ENCODE measurements around the gene GGT6.
A peak's percentile ranks its signal among the peaks of the same experiment; 100 is the strongest.

DNA sequence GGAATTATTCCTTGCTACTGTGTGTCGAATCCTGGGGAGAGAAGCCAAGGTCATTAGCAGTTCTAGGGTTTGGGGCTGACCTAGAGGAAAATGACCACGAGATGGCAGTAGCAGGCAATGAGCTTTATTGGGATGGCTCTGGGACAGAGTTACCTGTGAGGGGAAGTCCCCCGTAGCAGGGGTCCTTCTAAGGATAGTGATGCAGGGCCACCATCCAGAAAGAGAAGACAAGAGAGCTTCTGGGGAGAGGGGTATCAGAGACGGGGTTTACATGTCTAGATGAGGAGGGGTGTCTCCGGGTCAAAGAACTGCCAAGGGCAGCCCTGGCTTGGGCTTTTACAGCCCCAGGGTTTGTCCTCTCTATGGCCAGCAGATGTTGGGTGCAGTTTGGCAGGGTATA is 6.4 kb upstream of the GGT6 start:
- TF ChIP-seq, protein P1, sequence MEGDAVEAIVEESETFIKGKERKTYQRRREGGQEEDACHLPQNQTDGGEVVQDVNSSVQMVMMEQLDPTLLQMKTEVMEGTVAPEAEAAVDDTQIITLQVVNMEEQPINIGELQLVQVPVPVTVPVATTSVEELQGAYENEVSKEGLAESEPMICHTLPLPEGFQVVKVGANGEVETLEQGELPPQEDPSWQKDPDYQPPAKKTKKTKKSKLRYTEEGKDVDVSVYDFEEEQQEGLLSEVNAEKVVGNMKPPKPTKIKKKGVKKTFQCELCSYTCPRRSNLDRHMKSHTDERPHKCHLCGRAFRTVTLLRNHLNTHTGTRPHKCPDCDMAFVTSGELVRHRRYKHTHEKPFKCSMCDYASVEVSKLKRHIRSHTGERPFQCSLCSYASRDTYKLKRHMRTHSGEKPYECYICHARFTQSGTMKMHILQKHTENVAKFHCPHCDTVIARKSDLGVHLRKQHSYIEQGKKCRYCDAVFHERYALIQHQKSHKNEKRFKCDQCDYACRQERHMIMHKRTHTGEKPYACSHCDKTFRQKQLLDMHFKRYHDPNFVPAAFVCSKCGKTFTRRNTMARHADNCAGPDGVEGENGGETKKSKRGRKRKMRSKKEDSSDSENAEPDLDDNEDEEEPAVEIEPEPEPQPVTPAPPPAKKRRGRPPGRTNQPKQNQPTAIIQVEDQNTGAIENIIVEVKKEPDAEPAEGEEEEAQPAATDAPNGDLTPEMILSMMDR (conservative IDR thresholded peaks at IDR 0.05; ENCODE audit: low read depth, low read length): peak; percentile 73
- TF ChIP-seq EZH2 (IDR thresholded peaks at IDR 0.05; ENCODE audit: low read length, unreplicated experiment) (no peak), EZH2phosphoT487 (IDR thresholded peaks at IDR 0.05; ENCODE audit: borderline replicate concordance, low read length) (no peak)

All from PC-3 (cell line).